ENCODE data around the gene CUEDC2. TPM values are rescaled to one million over a fixed set of nuclear protein-coding genes. Genes with fewer than 3 reads are reported as not detected.
A peak's percentile ranks its signal among the peaks of the same experiment; 100 is the strongest.

CUEDC2 gene
- total and polyA plus RNA-seq, 10 donors = 35.3 to 59.1 (median 44.7) TPM

- H3K4me1 ChIP-seq = peaks cover 18 to 55% (median 45%) of the 10 kb centered on the region in 6 donors
- intact Hi-C loops (cut with DNase I; ENCODE audit: low total_unique reads) = no loop called here
- no peaks in the 10 kb centered on the region for H3K9me3 ChIP-seq
- DNase-seq = no peak
- whole genome bisulfite sequencing, 5 donors = 60 to 83% (median 62%) methylated on average over 5 to 6 of the region's 6 CpGs
- peak overlapping the region in 3 of 8 donors; percentile 78 to 93 (median 87) for H3K27ac ChIP-seq
- H3K27me3 ChIP-seq (replicated peaks in 1 of 7) = peaks cover 0 to 9% (median 0%) of the 10 kb centered on the region in 7 donors
- no peaks in the 10 kb centered on the region for H3K36me3 ChIP-seq
- TF ChIP-seq POLR2AphosphoS5 (IDR thresholded peaks at IDR 0.05) (no peak), POLR2A (IDR thresholded peaks at IDR 0.05) (no peak), CTCF (IDR thresholded peaks at IDR 0.05 in 8 of 11, conservative IDR thresholded peaks at IDR 0.05 in 3 of 11) (no peak)
- peak overlapping the region in 3 of 8 donors; percentile 14 to 60 (median 34) for H3K4me3 ChIP-seq
Measured at GRCh38 chr10:102436312-102436711, 3.9 kb upstream of the CUEDC2 start.

- intact Hi-C loops (cut with DNase I; ENCODE audit: low total_unique reads) = no loop called here
- no peak for TF ChIP-seq CTCF (IDR thresholded peaks at IDR 0.05 in 8 of 11, conservative IDR thresholded peaks at IDR 0.05 in 3 of 11)
- TF ChIP-seq POLR2AphosphoS5 (IDR thresholded peaks at IDR 0.05) = no peak
- no peak for TF ChIP-seq POLR2A (IDR thresholded peaks at IDR 0.05)
- Histone ChIP-seq H3K27me3 (replicated peaks in 1 of 7) (peaks cover 0 to 9% (median 0%) of the 10 kb centered on the region in 7 donors), H3K9me3 (no peaks in the 10 kb centered on the region), H3K4me1 (peaks cover 18 to 61% (median 51%) of the 10 kb centered on the region in 6 donors), H3K36me3 (no peaks in the 10 kb centered on the region), H3K27ac (peak overlapping the region; percentile 19 to 93 (median 68)), H3K4me3 (peak overlapping the region in 7 of 8 donors; percentile 3 to 60 (median 14))
- no peak for DNase-seq
- WGBS, 5 donors = 1 to 9% (median 1%) methylated on average over 10 to 14 of the region's 14 CpGs
Measured at GRCh38 chr10:102435529-102436233, 3.3 kb upstream of the CUEDC2 start.

GRCh38 chr10:102435133-102435497, 2.7 kb upstream of the CUEDC2 start:
- intact Hi-C loops (cut with DNase I; ENCODE audit: low total_unique reads) = no loop called here
- 33 to 51% (median 44%) methylated on average over 5 of the region's 5 CpGs for WGBS, 5 donors
- TF ChIP-seq POLR2A (IDR thresholded peaks at IDR 0.05) (no peak), POLR2AphosphoS5 (IDR thresholded peaks at IDR 0.05) (no peak), CTCF (IDR thresholded peaks at IDR 0.05 in 8 of 11, conservative IDR thresholded peaks at IDR 0.05 in 3 of 11) (no peak)
- H3K27ac ChIP-seq = peak overlapping the region; percentile 19 to 93 (median 68)
- H3K9me3 ChIP-seq = no peaks in the 10 kb centered on the region
- H3K27me3 ChIP-seq (replicated peaks in 1 of 7) = peaks cover 0 to 9% (median 0%) of the 10 kb centered on the region in 7 donors
- peak overlapping the region in 5 of 8 donors; percentile 10 to 60 (median 17) for H3K4me3 ChIP-seq
- DNase-seq = no peak
- peaks cover 18 to 63% (median 52%) of the 10 kb centered on the region in 6 donors for H3K4me1 ChIP-seq
- H3K36me3 ChIP-seq = no peaks in the 10 kb centered on the region

- Histone ChIP-seq H3K4me1 (peaks cover 18 to 63% (median 52%) of the 10 kb centered on the region in 6 donors), H3K27me3 (replicated peaks in 1 of 7) (peaks cover 0 to 9% (median 0%) of the 10 kb centered on the region in 7 donors), H3K36me3 (no peaks in the 10 kb centered on the region), H3K9me3 (no peaks in the 10 kb centered on the region), H3K4me3 (peak overlapping the region in 1 of 8 donors; percentile 60), H3K27ac (peak overlapping the region in 7 of 8 donors; percentile 62 to 93 (median 69))
- WGBS, 5 donors = 17 to 31% (median 26%) methylated on average over 9 of the region's 9 CpGs
- TF ChIP-seq POLR2A (IDR thresholded peaks at IDR 0.05) (no peak), CTCF (IDR thresholded peaks at IDR 0.05 in 8 of 11, conservative IDR thresholded peaks at IDR 0.05 in 3 of 11) (no peak), POLR2AphosphoS5 (IDR thresholded peaks at IDR 0.05) (no peak)
- intact Hi-C loops (cut with DNase I; ENCODE audit: low total_unique reads) = no loop called here
- no peak for DNase-seq
Measured at GRCh38 chr10:102434394-102435132, 2.2 kb upstream of the CUEDC2 start.

Measured in spleen (tissue), 11 donors.